GM18511 (cell line): ENCODE data around the gene NPBWR2.

Experiments
- ATAC-seq: cut with Tn5 transposase; IDR thresholded peaks from one replicate; pipeline ENCODE4 v1.9.1; 2021; ENCODE audit warnings: mild to moderate bottlenecking, moderate library complexity; ENCODE audit not compliant: unreplicated experiment

The NPBWR2 gene

GRCh38 chr20:64074963-64075362 is 32.4 kb downstream of the NPBWR2 start:
- ATAC-seq, result no peak

- no peak for ATAC-seq
Observed at GRCh38 chr20:64074184-64074789, 33.1 kb downstream of the NPBWR2 start.

- ATAC-seq, result no peak
Observed at GRCh38 chr20:64073476-64074183, 33.7 kb downstream of the NPBWR2 start.

GRCh38 chr20:64072498-64073063 is 34.8 kb downstream of the NPBWR2 start:
- ATAC-seq, result no peak

GRCh38 chr20:64071341-64072332 is 35.7 kb downstream of the NPBWR2 start:
- ATAC-seq, result no peak

GRCh38 chr20:64070244-64070993 is 36.9 kb downstream of the NPBWR2 start:
- no peak for ATAC-seq

- no peak for ATAC-seq
Observed at GRCh38 chr20:64069614-64070243, 37.6 kb downstream of the NPBWR2 start.

GRCh38 chr20:64069209-64069613 is 38.2 kb downstream of the NPBWR2 start:
- ATAC-seq, result no peak

GRCh38 chr20:64068386-64069208 is 38.8 kb downstream of the NPBWR2 start:
- ATAC-seq, result no peak

GRCh38 chr20:64067733-64068307 is 39.5 kb downstream of the NPBWR2 start:
- no peak for ATAC-seq

- no peak for ATAC-seq
Observed at GRCh38 chr20:64067005-64067632, 40.2 kb downstream of the NPBWR2 start.

- ATAC-seq, result peak; percentile 59
Observed at GRCh38 chr20:64065974-64066343, 41.4 kb downstream of the NPBWR2 start.

- ATAC-seq, result no peak
Observed at GRCh38 chr20:64065062-64065973, 42.0 kb downstream of the NPBWR2 start.

GRCh38 chr20:64064145-64064698 is 43.1 kb downstream of the NPBWR2 start:
- ATAC-seq, result no peak

- no peak for ATAC-seq
Observed at GRCh38 chr20:64063389-64064144, 43.8 kb downstream of the NPBWR2 start.
